H1 (cell line): Measurements from ENCODE around the gene GKAP1. TPM values are rescaled to one million over a fixed set of nuclear protein-coding genes. Genes with fewer than 3 reads are reported as not detected.

Experiments used
- CTCF ChIA-PET: fragments of 300-600 bp; sonication (Branson Sonifier 250); formaldehyde crosslinking; loops from one replicate; lab custom pipeline; 2021; ENCODE audit not compliant: partially characterized antibody; lab: Charles Lee
- POLR2A ChIA-PET: fragments of 300-600 bp; sonication (Branson Sonifier 250); formaldehyde crosslinking; loops from one replicate; lab custom pipeline; 2021; ENCODE audit warnings: inconsistent platforms; ENCODE audit not compliant: partially characterized antibody; lab: Charles Lee
- DNase-seq, 2 experiments: peaks; one replicate each; pipeline versions ENCODE4 v3.0.0 to v3.0.0-alpha.2; 2010 to 2022; ENCODE audit warnings: low spot score in 2 of 2, low read depth in 1 of 2, mixed read lengths in 1 of 2
- FAIRE-seq: peaks from 2 replicates; lab custom pipeline; 2011; peaks lifted over from hg19 to GRCh38; lab: Jason Lieb, UNC
- H2AFZ ChIP-seq: 2 replicates; pipeline ENCODE4 v1.8.1; 2012; ENCODE audit warnings: low read length, inconsistent platforms
- H2AK5ac ChIP-seq: 2 replicates; pipeline ENCODE4 v1.6.1; 2013; ENCODE audit warnings: low read depth, low read length
- H2BK120ac ChIP-seq: replicated peaks from 2 replicates; pipeline ENCODE3; 2013; ENCODE audit warnings: low read depth, low read length, inconsistent platforms
- H2BK12ac ChIP-seq: 2 replicates; pipeline ENCODE4 v1.6.1; 2013; ENCODE audit warnings: low read depth, low read length
- H2BK15ac ChIP-seq: 2 replicates; pipeline ENCODE4 v1.6.1; 2013; ENCODE audit warnings: low read length
- H2BK20ac ChIP-seq: 2 replicates; pipeline ENCODE4 v1.6.1; 2013; ENCODE audit warnings: low read length
- H2BK5ac ChIP-seq: 2 replicates; pipeline ENCODE4 v1.6.1; 2013; ENCODE audit warnings: low read depth, low read length
- H3K14ac ChIP-seq: 2 replicates; pipeline ENCODE4 v1.6.1; 2013; ENCODE audit warnings: inconsistent platforms; ENCODE audit not compliant: insufficient read length
- H3K18ac ChIP-seq: 2 replicates; pipeline ENCODE4 v1.6.1; 2013; ENCODE audit warnings: low read length; ENCODE audit errors: extremely low read depth
- H3K23ac ChIP-seq: 2 replicates; pipeline ENCODE4 v1.6.1; 2013; ENCODE audit warnings: inconsistent platforms; ENCODE audit not compliant: insufficient read length
- H3K23me2 ChIP-seq: 2 replicates; pipeline ENCODE4 v1.6.1; 2013; ENCODE audit warnings: low read depth, low read length
- H3K27ac ChIP-seq: 2 replicates; pipeline ENCODE4 v1.6.1; 2011; ENCODE audit warnings: low read depth, low read length, inconsistent platforms
- H3K27me3 ChIP-seq, 4 experiments: replicated peaks in 1 of 4; 1 replicate in 1 of 4; 2 replicates in 3 of 4; pipeline versions ENCODE4 v1.6.1 to v1.8.1; 2011 to 2013; ENCODE audit warnings: low read length in 3 of 4, mild to moderate bottlenecking in 3 of 4, inconsistent platforms in 2 of 4, mixed read lengths in 2 of 4, moderate library complexity in 1 of 4; ENCODE audit not compliant: control insufficient read depth in 3 of 4, insufficient read depth in 3 of 4; ENCODE audit errors: extremely low read depth in 1 of 4
- H3K36me3 ChIP-seq, 4 experiments: 2 replicates each; pipeline versions ENCODE4 v1.6.1 to v1.8.1; 2011 to 2013; ENCODE audit warnings: mild to moderate bottlenecking in 4 of 4, low read length in 3 of 4, moderate library complexity in 2 of 4, control low read depth in 1 of 4, inconsistent platforms in 1 of 4; ENCODE audit not compliant: insufficient read depth in 4 of 4, control insufficient read depth in 2 of 4
- H3K4ac ChIP-seq: replicated peaks from 2 replicates; pipeline ENCODE3; 2013; ENCODE audit warnings: low read length, low read depth, mixed read lengths, inconsistent platforms; ENCODE audit not compliant: insufficient read length
- H3K4me1 ChIP-seq, 4 experiments: replicated peaks in 1 of 4; 1 replicate in 1 of 4; 2 replicates in 3 of 4; pipeline versions ENCODE4 v1.6.1 to v1.8.1; 2011 to 2013; ENCODE audit warnings: low read length in 3 of 4, inconsistent platforms in 2 of 4, mixed read lengths in 1 of 4; ENCODE audit not compliant: insufficient read depth in 4 of 4, control insufficient read depth in 3 of 4
- H3K4me2 ChIP-seq, 2 experiments: 2 replicates each; pipeline versions ENCODE4 v1.6.1 to v1.8.1; 2011 to 2013; ENCODE audit warnings: low read depth in 2 of 2, low read length in 2 of 2, control low read depth in 1 of 2, inconsistent platforms in 1 of 2, mild to moderate bottlenecking in 1 of 2; ENCODE audit not compliant: insufficient read depth in 1 of 2
- H3K4me3 ChIP-seq, 4 experiments: fragments of 200-600, 300-600 bp in 1 of 4; sonication (generic), shearing (Covaris generic), sonication (Bioruptor Twin) in 1 of 4; 2 replicates each; pipeline versions ENCODE4 v1.5.1 to v1.8.1; 2011 to 2016; ENCODE audit warnings: low read length in 4 of 4, low read depth in 3 of 4, control low read depth in 2 of 4, inconsistent platforms in 2 of 4, mild to moderate bottlenecking in 2 of 4, mixed read lengths in 1 of 4, moderate library complexity in 1 of 4; ENCODE audit not compliant: insufficient read depth in 2 of 4; ENCODE audit errors: extremely low read depth in 1 of 4
- H3K56ac ChIP-seq: replicated peaks from 2 replicates; pipeline ENCODE3; 2013; ENCODE audit warnings: low read depth, mild to moderate bottlenecking, mixed read lengths, low read length, inconsistent platforms; ENCODE audit not compliant: insufficient read length
- H3K79me1 ChIP-seq: 2 replicates; pipeline ENCODE4 v1.6.1; 2013; ENCODE audit warnings: low read depth, low read length, control low read depth
- H3K79me2 ChIP-seq, 2 experiments: 2 replicates each; pipeline versions ENCODE4 v1.6.1 to v1.8.1; 2012 to 2013; ENCODE audit warnings: low read length in 2 of 2, mild to moderate bottlenecking in 2 of 2, inconsistent platforms in 1 of 2; ENCODE audit not compliant: insufficient read depth in 2 of 2, control insufficient read depth in 1 of 2
- H3K9ac ChIP-seq, 4 experiments: replicated peaks in 1 of 4; 1 replicate in 1 of 4; 2 replicates in 3 of 4; pipeline versions ENCODE4 v1.6.1 to v1.8.1; 2011 to 2013; ENCODE audit warnings: low read depth in 3 of 4, low read length in 3 of 4, control low read depth in 2 of 4, mild to moderate bottlenecking in 2 of 4, moderate library complexity in 2 of 4, inconsistent platforms in 1 of 4; ENCODE audit errors: extremely low read depth in 1 of 4
- H3K9me3 ChIP-seq, 2 experiments: 2 replicates each; pipeline versions ENCODE4 v1.6.1 to v1.8.1; 2012 to 2013; ENCODE audit warnings: mild to moderate bottlenecking in 2 of 2, moderate library complexity in 2 of 2, control low read depth in 1 of 2, inconsistent platforms in 1 of 2, low read depth in 1 of 2, low read length in 1 of 2, mixed read lengths in 1 of 2; ENCODE audit not compliant: insufficient read depth in 2 of 2
- H4K20me1 ChIP-seq, 2 experiments: replicated peaks in 1 of 2; 2 replicates each; pipeline versions ENCODE3 to v1.8.1; 2011 to 2013; ENCODE audit warnings: inconsistent platforms in 2 of 2, low read length in 2 of 2, mild to moderate bottlenecking in 1 of 2; ENCODE audit not compliant: insufficient read depth in 2 of 2, control insufficient read depth in 1 of 2
- H4K5ac ChIP-seq: 2 replicates; pipeline ENCODE4 v1.6.1; 2013; ENCODE audit warnings: low read length, low read depth, mixed read lengths, inconsistent platforms; ENCODE audit not compliant: insufficient read length
- H4K8ac ChIP-seq: 2 replicates; pipeline ENCODE4 v1.8.0; 2013; ENCODE audit warnings: mild to moderate bottlenecking, moderate library complexity, low read length, inconsistent platforms; ENCODE audit not compliant: insufficient read depth; ENCODE audit errors: extremely low read depth
- H4K91ac ChIP-seq: replicated peaks from 2 replicates; pipeline ENCODE3; 2013; ENCODE audit warnings: low read length, mixed read lengths, inconsistent platforms; ENCODE audit not compliant: insufficient read length
- ASH2L ChIP-seq: fragments of 200-600, 300-600 bp; sonication (generic); IDR thresholded peaks from one replicate; pipeline ENCODE4 v1.7.1; 2017; ENCODE audit warnings: low read length
- EZH2 ChIP-seq: fragments of 200-600 bp; sonication (generic); IDR thresholded peaks from 2 replicates; pipeline ENCODE4 v1.7.1; 2012; ENCODE audit warnings: low read depth, mild to moderate bottlenecking, moderate library complexity, low read length, inconsistent platforms; ENCODE audit not compliant: severe bottlenecking
- GABPA ChIP-seq: IDR thresholded peaks from 2 replicates; pipeline ENCODE4 v1.6.1; 2011; ENCODE audit warnings: mild to moderate bottlenecking, low read length, moderate library complexity, borderline replicate concordance; ENCODE audit not compliant: insufficient read depth
- MAFK ChIP-seq: IDR thresholded peaks from 2 replicates; pipeline ENCODE4 v1.6.1; 2012; ENCODE audit warnings: low read depth, mild to moderate bottlenecking, improper control_type of control experiment, low read length
- POLR2A ChIP-seq, 2 experiments: IDR thresholded peaks; 1 replicate in 1 of 2; 2 replicates in 1 of 2; pipeline ENCODE4 v1.6.1; 2011; ENCODE audit warnings: low read depth in 2 of 2, low read length in 2 of 2, mild to moderate bottlenecking in 2 of 2; ENCODE audit errors: control extremely low read depth in 1 of 2
- SP1 ChIP-seq: IDR thresholded peaks from 2 replicates; pipeline ENCODE4 v1.6.1; 2011; ENCODE audit warnings: low read depth, low read length
- WGBS, 2 experiments: shearing (Covaris generic) in 1 of 2; methylation state at CpG; one replicate each; pipeline versions ENCODE4 v1.1.6 to v1.1.7; 2013 to 2015; ENCODE audit warnings: low lambda C conversion rate in 2 of 2, mixed read lengths in 2 of 2, inconsistent platforms in 1 of 2, low coverage in 1 of 2, missing lambda C conversion rate in 1 of 2; ENCODE audit not compliant: insufficient replicate concordance in 2 of 2, insufficient coverage in 1 of 2, insufficient read length in 1 of 2; ENCODE audit errors: extremely low coverage in 1 of 2, missing lambda C conversion rate in 1 of 2; 5-methylcytosine and 5-hydroxymethylcytosine counted together
- polyA plus RNA-seq, 7 experiments: library from polyadenylated mRNA; depleted of rRNA in 3 of 7; stranded (reverse) in 5 of 7; unstranded in 2 of 7; fragments of >200 nt in 5 of 7; fragments of 200-250 nt in 2 of 7; gene quantifications; 1 replicate in 5 of 7; 2 replicates in 1 of 7; 4 replicates in 1 of 7; pipeline versions ENCODE4 v1.2.1 to v1.2.3, GENCODE V29; 2011 to 2013; ENCODE audit warnings: missing spikeins in 2 of 7, mixed read lengths in 2 of 7
- total RNA-seq: library from RNA; stranded (reverse); fragmentation: NEBNext Ultra II Directional; extraction: Animal tissue kit (Norgen Biotek cat#: 25700); gene quantifications from 2 replicates; pipeline ENCODE4 v1.2.1, GENCODE V29; 2021
- TF ChIP-seq, protein P1 (sequence below): IDR thresholded peaks from 2 replicates; pipeline ENCODE4 v1.6.1; 2012; ENCODE audit warnings: low read length, inconsistent platforms
- TF ChIP-seq, protein P2 (sequence below): IDR thresholded peaks from 2 replicates; pipeline ENCODE4 v1.6.1; 2012; ENCODE audit warnings: inconsistent platforms

Gene GKAP1
- total and polyA plus RNA-seq, 2 of the 8 experiments (the other 6 are each of a cell fraction or from before 2014, with no cell fraction given), result 0.97 to 5.3 TPM

DNA sequence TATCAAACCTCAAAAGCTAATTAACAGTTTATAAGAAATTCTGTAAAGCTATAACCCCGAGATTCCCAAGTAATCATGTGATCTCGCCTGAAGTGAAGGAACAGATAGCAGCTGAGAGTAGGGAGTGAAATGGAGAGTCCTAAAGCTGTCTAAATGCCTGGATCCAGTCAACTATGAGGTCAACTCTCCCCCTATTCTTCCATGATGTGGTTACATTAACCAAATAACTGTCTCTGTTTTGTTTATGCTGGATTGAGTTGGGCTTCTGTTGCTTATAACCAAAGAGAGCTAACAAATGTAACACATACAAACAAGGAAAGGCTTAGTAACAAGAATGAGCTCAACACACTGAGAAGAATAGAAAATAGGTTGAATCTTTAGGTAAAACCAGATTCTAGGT, 41.6 kb downstream of the GKAP1 start (continued):
- TF ChIP-seq POLR2A (IDR thresholded peaks at IDR 0.05; ENCODE audit: control extremely low read depth in 1 of 2, low read depth in 2 of 2, low read length in 2 of 2), result no peak

DNA sequence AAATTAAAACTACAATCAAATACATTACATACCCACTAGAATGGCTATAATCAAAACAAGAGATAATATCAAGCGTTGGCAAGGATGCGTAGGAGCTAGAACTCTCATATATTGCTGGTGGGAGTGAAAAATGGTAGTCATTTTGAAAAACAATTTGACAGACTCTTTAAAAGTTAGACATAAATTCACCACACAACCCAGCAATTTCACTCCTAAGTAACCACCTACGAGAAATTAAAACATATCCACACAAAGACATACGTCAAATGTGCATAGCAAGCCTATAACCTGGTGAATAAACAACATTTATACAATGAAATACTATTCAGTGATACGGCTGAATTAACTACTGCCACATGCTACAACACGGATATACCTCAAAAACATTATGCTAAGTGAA, 44.7 kb downstream of the GKAP1 start:
- WGBS, 2 experiments, result 91% methylated on average over 6 of the region's 6 CpGs; no CpG with 5 or more reads in 1 of the 2 experiments
- no peak overlapping the region for H3K4me3 ChIP-seq
- POLR2A ChIA-PET, result no interaction called here
- TF ChIP-seq SP1, result no peak
- TF ChIP-seq, protein P1, sequence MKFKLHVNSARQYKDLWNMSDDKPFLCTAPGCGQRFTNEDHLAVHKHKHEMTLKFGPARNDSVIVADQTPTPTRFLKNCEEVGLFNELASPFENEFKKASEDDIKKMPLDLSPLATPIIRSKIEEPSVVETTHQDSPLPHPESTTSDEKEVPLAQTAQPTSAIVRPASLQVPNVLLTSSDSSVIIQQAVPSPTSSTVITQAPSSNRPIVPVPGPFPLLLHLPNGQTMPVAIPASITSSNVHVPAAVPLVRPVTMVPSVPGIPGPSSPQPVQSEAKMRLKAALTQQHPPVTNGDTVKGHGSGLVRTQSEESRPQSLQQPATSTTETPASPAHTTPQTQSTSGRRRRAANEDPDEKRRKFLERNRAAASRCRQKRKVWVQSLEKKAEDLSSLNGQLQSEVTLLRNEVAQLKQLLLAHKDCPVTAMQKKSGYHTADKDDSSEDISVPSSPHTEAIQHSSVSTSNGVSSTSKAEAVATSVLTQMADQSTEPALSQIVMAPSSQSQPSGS, result no peak
- no peak for TF ChIP-seq MAFK
- TF ChIP-seq EZH2, result no peak
- TF ChIP-seq, protein P2, sequence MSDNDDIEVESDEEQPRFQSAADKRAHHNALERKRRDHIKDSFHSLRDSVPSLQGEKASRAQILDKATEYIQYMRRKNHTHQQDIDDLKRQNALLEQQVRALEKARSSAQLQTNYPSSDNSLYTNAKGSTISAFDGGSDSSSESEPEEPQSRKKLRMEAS, result no peak
- no peak for TF ChIP-seq ASH2L
- no peak for TF ChIP-seq GABPA

More for the DNA sequence above, 44.7 kb downstream of the GKAP1 start:
- no peaks in the 10 kb centered on the region; the same call in 1 of the 2 replicates for H3K23me2 ChIP-seq
- no peak overlapping the region for H2BK12ac ChIP-seq
- H3K36me3 ChIP-seq, result no peaks in the 10 kb centered on the region
- H3K9ac ChIP-seq, result no peak overlapping the region
- DNase-seq (no peak), FAIRE-seq (no peak)
- no peak overlapping the region for H2AK5ac ChIP-seq
- no peaks in the 10 kb centered on the region for H3K4me1 ChIP-seq
- CTCF ChIA-PET, result no interaction called here
- H3K79me1 ChIP-seq, result no peaks in the 10 kb centered on the region
- no peak overlapping the region for H3K27ac ChIP-seq
- H2BK20ac ChIP-seq, result no peak overlapping the region
- no peaks in the 10 kb centered on the region for H3K79me2 ChIP-seq
- H3K27me3 ChIP-seq, result no peaks in the 10 kb centered on the region
- no peak overlapping the region for H3K14ac ChIP-seq
- H4K8ac ChIP-seq, result no peak overlapping the region
- H2BK15ac ChIP-seq, result no peak overlapping the region
- no peak overlapping the region for H3K18ac ChIP-seq
- no peaks in the 10 kb centered on the region for H3K9me3 ChIP-seq
- H2AFZ ChIP-seq, result no peak overlapping the region
- H4K5ac ChIP-seq, result no peak overlapping the region
- H2BK120ac ChIP-seq, result no peak overlapping the region
- no peak overlapping the region for H2BK5ac ChIP-seq
- H4K20me1 ChIP-seq, result no peaks in the 10 kb centered on the region
- no peak overlapping the region for H3K4ac ChIP-seq
- no peak overlapping the region for H3K23ac ChIP-seq
- no peak overlapping the region for H4K91ac ChIP-seq
- no peak overlapping the region for H3K56ac ChIP-seq
- no peak overlapping the region for H3K4me2 ChIP-seq
